Suprapubic skin (tissue), 3 donors: Measurements from ENCODE around the gene ARVCF.

Experiments
- CTCF ChIP-seq, 2 donors: fragments of 200-600 bp in 1 of 2; fragments of 450-650 bp in 1 of 2; sonication (generic) in 1 of 2; IDR thresholded peaks; one replicate each; pipeline ENCODE4 v1.5.1; 2016 to 2019; ENCODE audit warnings: antibody characterized with exemption in 2 of 2, mild to moderate bottlenecking in 1 of 2, moderate library complexity in 1 of 2
- EP300 ChIP-seq: sonication (generic); formaldehyde crosslinking; IDR thresholded peaks from one replicate; pipeline ENCODE4 v1.6.1; 2017; ENCODE audit warnings: antibody characterized with exemption

- TF ChIP-seq CTCF (IDR thresholded peaks at IDR 0.05) (no peak), EP300 (no peak)
Observed at GRCh38 chr22:19986011-19986409, 30.6 kb downstream of the ARVCF start.
